ENCODE measurements around the gene MC3R.

- TF ChIP-seq, protein P1, sequence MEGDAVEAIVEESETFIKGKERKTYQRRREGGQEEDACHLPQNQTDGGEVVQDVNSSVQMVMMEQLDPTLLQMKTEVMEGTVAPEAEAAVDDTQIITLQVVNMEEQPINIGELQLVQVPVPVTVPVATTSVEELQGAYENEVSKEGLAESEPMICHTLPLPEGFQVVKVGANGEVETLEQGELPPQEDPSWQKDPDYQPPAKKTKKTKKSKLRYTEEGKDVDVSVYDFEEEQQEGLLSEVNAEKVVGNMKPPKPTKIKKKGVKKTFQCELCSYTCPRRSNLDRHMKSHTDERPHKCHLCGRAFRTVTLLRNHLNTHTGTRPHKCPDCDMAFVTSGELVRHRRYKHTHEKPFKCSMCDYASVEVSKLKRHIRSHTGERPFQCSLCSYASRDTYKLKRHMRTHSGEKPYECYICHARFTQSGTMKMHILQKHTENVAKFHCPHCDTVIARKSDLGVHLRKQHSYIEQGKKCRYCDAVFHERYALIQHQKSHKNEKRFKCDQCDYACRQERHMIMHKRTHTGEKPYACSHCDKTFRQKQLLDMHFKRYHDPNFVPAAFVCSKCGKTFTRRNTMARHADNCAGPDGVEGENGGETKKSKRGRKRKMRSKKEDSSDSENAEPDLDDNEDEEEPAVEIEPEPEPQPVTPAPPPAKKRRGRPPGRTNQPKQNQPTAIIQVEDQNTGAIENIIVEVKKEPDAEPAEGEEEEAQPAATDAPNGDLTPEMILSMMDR (IDR thresholded peaks at IDR 0.05) = no peak
- TF ChIP-seq POLR2A (IDR thresholded peaks at IDR 0.05) = no peak
- TF ChIP-seq EP300 (IDR thresholded peaks at IDR 0.05) = no peak
- no peak for TF ChIP-seq POLR2AphosphoS5 (IDR thresholded peaks at IDR 0.05)
These were observed 43.2 kb upstream of the MC3R start for GRCh38 chr20:56205346-56205745.

Data from upper lobe of left lung (tissue), 4 donors.